HPDE6-E6E7 (cell line): ENCODE measurements around the gene ABTB1.
A peak's percentile ranks its signal among the peaks of the same experiment; 100 is the strongest.
"Not testable (repeated sequence)": the region's sequence is repeated elsewhere in the genome, so short reads cannot be mapped to it uniquely, and the experiment has no call there.

ENCODE experiments used
- DNase-seq: peaks from one replicate; pipeline ENCODE4 v3.0.0; 2011; ENCODE audit warnings: missing footprints; ENCODE audit errors: extremely low spot score

The ABTB1 gene

DNA sequence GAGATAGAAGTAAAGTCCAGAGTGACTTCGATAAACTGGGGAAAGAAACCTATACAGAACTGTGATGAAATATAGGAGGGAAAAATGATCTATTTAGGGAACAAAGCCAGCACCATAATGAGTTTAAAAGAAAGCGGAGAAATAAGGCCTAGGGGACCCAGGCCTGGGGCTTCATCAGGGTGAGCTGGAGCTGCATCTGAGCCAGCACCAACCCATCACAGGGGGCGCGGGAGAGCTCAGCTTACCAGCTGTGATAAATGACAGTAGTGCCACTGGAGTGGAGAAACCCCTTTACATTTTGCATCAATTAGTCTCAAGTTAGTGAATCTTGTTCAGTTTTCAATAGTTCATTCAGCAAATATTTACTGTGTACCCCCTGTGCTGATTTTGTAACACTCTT is 22.5 kb upstream of the ABTB1 start:
- no peak for DNase-seq

DNA sequence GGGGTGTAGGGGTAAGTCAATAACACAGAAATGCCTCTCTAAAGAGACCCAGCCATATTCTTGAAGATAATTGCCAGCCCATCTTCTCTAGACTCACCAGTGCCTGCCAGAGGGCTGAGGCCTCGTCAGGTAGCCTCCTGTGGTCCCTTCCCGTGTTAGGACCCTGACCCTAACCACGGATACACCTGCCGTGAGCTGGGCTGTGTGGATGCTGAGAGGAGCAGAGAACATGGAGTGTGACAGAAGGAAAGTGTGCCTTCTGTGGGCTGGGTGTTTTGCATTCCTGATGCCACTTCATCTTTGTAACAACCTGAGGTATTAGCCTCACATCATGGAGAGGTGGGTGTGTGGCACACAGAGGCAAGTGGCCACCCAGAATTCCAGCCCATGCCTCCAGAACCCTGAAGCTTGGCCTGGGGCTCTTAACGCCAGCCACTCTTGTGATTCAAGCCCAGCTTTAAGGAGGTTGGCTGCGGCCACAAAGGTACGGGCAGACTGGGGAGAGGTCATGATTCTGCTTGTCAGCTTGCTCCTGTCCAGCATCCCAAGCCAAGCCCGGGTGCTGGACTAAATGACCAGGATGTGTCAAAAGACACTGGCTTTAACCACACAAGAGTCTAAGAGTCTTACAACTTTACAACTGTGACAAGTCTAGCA is 21.1 kb upstream of the ABTB1 start:
- DNase-seq, result no peak

DNA sequence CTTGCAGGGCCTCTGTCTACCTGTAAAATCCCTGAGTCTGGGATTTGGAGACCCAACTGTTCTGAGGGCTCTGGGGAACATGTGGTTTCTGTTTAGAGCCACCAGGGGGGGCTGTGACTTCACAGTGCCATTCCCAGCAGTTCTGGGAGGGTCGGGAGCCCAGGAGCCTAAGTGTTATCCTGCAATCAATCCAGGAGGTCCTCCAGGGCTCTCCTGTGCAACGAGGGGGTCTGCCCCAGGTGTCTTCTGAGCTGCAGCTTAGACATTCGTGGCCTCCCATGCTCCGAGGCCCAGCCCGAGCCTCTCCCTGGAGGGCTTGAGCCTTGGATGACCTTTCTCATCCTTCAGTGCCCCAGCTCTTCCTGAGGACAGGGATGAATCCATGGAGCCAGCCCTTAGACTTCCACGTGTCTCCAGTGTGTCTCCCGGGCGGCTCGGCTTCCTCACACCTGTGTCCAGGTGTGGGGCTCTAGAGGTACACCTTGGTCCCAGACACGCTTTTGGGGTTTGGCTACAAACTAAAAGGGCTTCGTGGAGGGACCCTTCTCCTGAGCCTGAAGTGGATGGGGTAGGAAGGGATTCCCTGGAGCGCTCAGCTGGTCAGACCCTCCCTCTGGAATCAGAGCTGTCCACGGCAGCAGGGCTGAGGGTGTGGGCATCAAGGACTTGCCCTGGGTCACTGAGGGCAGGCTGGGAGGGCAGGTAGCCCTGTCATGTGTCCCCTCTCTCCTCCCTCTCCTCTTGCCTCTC is 20.3 kb upstream of the ABTB1 start:
- peak; percentile 42 for DNase-seq

DNA sequence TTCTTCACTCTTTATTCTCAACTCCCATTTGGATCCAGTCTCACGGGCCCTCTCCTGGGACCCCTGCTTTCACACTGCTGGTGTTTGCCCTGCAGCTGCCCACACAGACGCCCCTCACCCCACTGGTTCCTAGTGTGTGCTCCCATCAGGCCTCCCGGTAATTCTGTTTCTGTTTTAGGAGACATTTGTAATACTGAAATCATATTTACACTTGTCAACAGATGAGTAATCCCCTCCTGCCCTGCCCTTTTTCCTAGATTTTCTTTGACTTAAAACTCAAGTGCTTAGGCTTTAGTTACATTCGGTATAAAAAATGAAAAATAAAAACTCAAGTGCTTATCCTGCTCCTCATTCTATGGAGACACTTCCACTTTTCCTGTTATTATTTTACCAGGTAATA is 18.4 kb upstream of the ABTB1 start:
- DNase-seq, result no peak

DNA sequence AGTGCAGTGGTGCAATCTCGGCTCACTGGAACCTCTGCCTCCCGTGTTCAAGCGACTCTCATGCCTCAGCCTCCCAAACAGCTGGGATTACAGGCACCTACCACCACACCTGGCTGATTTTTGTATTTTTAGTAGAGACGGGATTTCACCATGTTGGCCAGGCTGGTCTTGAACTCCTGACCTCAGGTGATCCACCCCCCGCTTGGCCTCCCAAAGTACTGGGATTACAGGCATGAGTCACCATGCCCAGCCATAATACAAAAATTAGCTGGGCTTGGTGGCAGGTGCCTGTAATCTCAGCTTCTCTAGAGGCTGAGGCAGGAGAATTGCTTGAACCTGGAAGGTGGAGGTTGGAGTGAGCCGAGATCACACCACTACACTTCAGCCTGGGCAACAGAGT is 17.8 kb upstream of the ABTB1 start:
- DNase-seq, result not testable (repeated sequence)

DNA sequence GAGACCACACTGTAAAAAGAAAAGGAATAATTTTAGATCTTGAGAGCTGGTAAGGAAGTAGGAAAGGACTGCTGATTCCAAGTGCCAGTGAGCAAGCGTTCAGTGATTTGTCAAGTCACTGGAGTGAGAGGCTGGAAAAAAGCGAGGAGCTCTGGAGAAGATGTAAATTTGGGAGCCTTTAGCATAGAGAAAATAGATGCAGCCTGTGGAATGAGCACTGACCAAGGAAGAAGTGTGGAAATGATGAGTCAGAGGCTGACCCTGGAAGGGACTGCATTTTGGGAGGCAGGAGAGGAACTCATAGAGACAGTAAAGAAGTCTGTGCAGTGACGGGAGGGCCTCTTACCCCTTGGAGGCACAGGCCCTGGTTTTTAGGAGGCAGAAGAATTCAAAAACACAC is 17.1 kb upstream of the ABTB1 start:
- DNase-seq, result no peak

DNA sequence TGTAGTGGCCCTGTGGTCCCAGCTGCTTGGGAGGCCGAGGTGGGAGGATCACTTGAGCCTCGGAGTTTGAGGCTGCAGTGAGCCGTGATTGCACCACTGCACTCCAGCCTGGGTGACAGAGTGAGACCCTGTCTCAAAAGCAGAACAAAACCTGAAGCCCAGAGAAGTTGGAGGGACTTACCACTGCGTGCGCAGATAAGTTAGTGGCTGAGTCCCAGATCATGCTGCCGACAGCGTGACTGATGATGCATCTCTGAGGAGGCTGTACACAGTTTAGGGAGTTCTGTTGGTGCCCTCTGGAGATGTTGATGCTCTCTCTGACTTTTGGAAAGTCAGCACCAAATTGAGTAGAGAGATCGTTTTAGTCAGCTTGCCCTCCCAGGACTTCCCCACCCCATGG is 15.8 kb upstream of the ABTB1 start:
- no peak for DNase-seq

DNA sequence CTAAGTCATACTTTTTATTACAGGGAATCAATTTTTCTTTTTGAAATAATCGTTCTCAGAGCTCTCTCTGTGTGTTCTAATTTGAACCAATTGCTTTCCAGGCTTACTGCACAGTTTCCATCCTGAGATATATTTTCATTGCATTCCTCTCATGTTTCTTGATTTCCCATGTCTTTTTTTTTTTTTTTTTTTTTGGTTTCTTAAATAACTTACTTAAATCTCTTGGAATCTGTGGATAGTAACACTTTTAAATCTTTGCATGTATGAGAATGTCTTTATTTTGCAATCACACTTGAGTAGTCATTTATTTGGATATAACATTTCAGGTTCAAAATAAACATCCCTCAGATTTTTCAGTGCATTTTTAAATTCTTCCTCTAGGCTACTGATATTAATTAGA is 14.5 kb upstream of the ABTB1 start:
- DNase-seq, result no peak

DNA sequence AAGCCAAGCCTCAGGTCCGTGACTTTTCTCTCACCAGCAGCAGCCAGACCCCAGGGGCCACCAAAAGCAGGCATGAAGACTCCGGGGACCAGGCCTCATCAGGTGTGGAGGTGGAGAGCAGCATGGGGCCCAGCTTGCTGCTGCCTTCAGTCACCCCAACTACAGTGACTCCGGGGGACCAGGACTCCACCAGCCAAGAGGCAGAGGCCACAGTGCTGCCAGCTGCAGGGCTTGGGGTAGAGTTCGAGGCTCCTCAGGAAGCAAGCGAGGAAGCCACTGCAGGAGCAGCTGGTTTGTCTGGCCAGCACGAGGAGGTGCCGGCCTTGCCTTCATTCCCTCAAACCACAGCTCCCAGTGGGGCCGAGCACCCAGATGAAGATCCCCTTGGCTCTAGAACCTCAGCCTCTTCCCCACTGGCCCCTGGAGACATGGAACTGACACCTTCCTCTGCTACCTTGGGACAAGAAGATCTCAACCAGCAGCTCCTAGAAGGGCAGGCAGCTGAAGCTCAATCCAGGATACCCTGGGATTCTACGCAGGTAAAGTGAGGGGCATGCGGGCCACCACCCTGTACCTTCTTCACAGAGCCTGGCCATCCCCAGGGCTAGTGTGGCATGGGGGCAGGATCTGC is 12.0 kb upstream of the ABTB1 start:
- DNase-seq, result no peak

DNA sequence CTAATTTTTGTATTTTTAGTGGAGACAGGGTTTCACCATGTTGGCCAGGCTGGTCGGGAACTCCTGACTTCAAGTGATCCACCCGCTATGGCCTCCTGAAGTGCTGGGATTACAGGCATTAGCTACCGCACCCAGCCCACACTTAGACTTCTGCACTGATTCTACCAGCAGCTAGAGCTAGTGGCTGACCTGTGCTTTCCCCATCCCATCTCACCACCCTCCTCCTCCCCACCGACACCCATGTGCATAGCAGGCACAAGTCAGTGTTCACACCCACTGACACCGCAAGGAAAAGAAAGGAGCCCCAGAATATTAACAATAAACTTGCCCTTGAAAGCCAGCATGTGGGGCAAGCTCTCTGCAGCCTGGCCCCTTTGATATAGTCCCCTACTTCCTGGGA is 11.2 kb upstream of the ABTB1 start:
- no peak for DNase-seq

DNA sequence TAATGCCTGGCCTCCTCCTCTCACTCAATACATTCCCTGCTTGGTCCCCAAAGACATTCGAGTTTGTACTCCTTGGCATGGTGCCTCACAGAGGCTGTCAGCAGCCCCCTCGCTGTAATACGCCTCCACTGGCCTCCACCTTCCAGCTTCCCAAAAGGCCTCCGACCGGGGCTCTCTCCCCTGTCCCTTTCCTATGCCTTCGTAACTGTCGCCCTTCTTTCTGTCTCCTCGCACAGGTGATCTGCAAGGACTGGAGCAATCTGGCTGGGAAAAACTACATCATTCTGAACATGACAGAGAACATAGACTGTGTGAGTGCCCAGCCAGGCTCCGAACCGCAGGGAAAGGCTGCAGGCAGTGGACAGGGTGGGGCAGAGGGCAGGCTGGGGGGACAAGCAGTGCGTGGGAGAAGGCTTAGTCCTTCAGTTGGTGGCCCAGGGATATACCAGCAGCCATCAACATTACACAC is 10.7 kb upstream of the ABTB1 start:
- DNase-seq, result no peak

DNA sequence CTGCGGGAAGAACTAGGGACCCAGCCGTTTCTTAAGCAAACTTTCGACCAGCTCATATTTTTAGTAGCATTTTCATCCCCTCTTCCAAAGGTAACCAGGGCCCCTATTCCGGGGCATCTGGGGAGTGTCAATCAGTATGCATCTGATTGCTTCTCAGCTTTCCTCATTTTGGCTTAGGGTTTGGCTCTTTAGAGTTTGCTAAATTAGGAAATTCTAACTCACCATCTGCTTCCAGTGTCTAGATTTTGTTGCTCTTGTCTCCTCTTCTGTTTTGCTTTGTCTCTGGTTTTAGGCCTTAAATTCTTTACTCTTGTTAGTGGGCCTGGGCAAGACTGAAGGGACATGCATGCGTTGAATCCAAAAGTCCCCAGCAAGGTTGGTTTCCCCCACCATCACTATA is 9.6 kb upstream of the ABTB1 start:
- no peak for DNase-seq

DNA sequence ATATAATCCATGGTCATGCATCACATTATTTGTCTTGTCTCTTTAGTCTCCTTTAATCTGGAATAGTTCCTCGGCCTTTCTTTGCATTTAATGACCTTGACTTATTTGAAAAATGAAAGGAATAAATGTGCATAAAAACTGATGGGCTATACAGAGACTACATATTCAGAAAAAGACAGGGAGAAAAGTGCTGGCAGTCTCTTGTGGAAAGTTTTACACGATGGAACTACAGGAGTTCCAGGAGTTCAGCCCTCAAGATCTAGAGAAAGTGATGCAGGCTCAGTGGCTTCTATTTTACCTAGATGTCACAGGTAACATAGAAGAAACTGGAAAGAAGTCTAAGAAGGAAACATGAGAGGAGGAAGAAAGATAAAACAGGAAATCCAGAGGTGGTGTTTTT is 7.6 kb upstream of the ABTB1 start:
- no peak for DNase-seq

DNA sequence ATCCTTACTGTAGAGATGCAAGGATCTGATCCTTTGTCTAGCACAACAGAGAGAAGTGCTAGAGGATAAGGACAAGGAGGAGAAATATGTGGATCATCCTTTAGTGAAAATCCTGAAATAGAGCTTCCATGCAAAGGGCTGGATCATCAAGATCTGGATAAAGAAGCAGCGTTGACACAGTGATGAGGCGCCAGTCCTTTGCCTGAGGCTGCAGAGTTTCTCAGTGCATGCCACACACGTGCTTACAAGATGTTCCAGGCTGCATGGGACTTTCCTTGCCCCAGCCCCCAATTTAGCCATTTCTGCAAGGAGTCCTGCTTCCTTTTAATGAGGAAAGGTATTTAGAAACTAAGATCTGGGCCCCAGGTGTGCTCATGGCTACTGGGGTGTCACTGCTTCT is 7.2 kb upstream of the ABTB1 start:
- no peak for DNase-seq

DNA sequence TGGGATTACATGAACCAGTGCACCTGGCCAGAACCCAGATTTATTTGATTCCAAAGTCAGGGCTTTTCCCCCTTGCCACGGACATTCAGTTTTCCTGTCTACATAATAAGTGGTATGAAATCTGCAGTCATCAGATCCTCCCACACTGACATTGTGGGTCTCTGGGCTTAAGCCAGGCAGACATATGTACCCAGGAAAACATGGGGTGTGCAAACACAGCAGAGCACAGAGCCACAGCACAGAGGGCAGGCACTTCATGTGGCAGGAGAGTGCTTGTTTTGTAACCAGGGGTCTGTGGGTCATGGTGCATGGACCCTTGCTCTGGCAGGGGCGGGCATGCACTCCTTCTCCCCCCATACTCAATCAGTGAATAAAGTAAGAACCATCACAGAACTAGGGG is 6.1 kb upstream of the ABTB1 start:
- DNase-seq, result no peak

DNA sequence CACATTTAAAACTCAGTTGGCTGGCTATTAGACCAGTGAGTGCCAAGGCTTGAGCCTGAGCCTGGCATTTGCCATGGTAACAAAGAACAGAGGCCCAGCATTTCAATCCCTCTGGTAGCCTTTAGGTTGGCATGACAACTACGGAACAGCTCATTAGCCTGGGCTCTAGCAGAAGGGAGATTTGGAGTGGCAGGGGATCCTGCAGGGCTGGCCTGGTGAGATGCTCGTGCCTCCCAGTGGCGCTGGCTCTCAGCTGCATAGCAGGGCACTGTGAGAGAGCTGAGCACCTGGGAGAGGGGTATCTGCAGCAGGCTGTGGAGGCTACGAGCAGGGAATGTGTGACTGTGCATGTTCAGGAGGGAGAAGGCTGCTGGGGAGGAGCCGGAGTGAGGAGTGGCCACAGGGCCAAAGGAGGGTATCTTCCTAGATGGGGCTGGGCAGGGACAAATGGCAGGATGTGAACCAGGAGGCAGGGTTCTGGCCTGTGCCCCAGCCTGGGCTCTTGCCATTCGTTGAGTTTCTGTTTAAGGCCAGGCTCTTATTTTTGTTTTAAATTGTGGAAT is 5.6 kb upstream of the ABTB1 start:
- DNase-seq, result no peak

DNA sequence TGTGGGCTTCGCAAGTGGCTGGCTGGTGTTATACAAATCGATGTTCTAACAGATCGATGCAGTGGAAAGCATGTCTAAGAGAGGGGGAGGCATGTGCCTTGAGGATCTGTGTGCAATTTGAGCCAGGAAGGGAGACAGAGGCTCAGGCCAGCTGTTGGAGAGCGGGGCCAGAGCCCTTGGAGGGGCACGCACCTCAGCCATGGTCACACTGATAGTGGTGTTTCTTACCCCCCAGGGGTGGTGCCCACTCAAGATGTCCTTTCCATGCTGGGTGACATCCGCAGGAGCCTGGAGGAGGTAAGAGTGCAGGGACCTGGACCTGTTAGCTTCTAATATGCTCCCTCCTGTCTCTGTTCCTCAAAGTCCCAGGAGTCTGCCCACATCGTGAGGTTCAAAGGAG is 3.8 kb upstream of the ABTB1 start:
- DNase-seq, result no peak

DNA sequence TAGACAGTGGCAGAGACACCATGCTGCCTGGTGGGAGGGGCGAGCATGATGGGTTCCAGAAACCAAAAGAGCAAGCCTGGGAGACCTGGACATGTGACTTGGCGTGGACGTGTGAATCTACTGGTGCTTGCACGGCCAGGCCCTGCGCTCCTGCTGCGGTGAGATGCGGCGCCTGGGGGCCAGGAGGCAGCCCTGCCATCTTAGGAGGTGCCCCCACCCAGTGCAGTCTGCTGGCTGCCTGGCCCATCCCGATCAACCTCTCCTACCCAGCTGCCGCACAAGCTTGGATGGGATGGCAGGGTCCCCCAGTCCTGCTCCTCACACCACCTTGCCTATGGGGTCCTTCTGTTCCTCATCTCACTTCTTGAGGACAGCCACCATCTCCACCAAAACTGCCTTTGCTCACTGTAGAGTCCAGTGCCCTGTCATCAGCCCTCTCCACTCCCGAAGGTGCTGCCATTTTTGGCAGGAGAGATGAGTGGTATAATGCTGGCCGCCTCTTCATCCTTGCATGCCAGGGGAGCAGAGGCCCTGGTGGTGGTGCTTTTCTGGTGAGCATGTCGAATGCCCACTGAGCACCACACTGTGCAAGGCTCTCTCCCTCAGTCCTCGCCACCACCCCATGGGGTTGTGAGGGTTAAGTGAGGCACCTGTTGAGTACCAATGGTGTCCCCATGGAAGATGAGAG is 3.1 kb upstream of the ABTB1 start:
- no peak for DNase-seq

DNA sequence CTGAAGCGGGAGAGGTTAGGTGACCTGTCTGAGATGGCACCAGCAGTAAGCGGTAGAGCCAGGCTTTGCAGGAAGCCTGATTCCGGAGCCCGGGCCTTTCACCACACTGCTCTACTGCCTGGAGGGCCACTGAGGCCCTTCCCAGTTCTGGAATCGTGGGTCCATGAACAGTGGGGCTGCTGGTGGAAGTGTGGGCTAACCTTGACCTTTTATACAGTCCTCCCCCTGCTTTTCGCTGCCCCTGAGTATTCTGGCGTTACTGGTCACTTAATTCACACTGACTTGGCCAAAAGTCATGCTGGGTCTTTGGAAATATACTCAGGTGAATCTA is 2.6 kb upstream of the ABTB1 start:
- DNase-seq, result no peak

DNA sequence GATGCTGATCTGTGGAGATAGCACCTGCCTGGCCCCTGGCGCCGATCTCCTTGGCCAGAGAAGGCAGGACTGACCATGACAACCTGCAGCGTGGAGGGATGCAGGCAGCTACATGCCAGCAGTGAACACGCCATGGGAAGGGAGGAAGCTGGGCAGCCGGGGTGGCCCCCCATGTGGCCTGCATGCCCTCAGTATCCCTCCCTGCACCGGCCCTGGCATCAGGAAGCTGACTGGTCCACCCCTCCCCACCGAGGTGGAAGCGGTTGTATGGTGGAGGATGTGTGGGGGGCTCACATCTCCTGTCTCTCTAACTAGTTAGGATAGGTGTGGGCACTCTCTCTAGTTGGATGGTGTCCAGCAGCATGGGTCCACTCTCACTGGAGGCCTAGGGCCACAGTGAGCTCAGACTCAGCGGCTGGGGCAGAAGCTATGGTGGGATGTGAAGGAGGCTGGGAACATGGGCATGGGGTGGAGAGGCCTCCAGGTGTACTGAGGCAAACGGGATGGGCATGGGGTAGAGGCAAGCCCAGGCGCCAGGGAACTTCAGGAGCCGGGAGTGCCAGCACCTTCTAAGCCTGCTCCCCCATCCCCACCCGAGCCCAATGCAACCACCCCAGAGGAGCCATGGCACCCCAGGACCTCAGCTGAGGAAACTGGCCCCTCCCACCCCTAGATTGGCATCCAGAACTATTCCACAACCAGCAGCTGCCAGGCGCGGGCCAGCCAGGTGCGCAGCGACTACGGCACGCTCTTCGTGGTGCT is 1.8 kb upstream of the ABTB1 start:
- no peak for DNase-seq

DNA sequence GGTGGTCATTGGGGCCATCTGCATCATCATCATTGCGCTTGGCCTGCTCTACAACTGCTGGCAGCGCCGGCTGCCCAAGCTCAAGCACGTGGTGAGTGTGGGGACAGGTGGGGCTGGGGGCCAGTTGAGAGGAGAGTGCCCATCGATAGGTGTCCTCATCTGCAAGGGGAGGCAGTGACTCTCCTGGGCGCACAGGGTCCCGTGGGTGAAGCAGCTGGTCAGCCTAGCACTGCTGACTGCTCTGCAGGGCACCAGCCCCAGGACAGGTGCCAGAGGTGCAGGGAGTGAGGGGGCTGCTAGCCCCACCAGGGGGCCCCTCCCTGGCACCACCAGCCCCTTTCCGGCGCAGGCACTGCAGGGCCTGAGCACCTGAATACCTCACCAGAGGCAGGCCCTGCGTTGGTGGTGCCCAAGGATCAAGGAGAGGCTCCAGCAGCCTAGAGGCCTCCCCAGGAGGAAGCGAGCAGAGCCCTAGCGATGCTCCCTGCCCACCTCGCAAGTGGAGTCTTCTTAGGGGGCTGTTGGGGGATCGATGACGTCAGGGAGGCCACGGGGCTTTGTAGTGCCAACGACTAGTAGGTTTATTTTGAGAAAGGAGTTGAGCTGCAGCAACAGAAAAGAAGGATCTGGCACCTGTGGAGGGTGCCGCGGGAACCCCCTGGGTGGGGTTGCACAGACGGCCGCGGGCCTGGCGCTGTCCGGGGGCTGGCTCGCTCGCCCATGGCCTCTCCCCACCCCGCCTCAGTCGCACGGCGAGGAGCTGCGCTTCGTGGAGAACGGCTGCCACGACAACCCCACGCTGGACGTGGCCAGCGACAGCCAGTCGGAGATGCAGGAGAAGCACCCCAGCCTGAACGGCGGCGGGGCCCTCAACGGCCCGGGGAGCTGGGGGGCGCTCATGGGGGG is 976 bp upstream of the ABTB1 start:
- no peak for DNase-seq
